H9 (cell line): ENCODE results near the gene SYNPO2L. TPM values are rescaled to one million over a fixed set of nuclear protein-coding genes. Genes with fewer than 3 reads are reported as not detected.

Experiments
- DNase-seq: peaks from one replicate; pipeline ENCODE4 v3.0.0-alpha.2; 2017
- H2AFZ ChIP-seq: one replicate; pipeline ENCODE4 v1.6.1; 2013; ENCODE audit warnings: mild to moderate bottlenecking, low read length, control low read depth, moderate library complexity
- H2AK5ac ChIP-seq: 2 replicates; pipeline ENCODE4 v1.6.1; 2013; ENCODE audit warnings: low read length, control low read depth, mixed read lengths; ENCODE audit not compliant: insufficient read length
- H2BK120ac ChIP-seq: one replicate; pipeline ENCODE4 v1.6.1; 2013; ENCODE audit warnings: low read depth, mild to moderate bottlenecking, low read length, control low read depth, inconsistent platforms; ENCODE audit not compliant: poor library complexity, severe bottlenecking
- H2BK12ac ChIP-seq: 2 replicates; pipeline ENCODE4 v1.6.1; 2013; ENCODE audit warnings: low read length, control low read depth, mixed read lengths, low read depth; ENCODE audit not compliant: insufficient read length
- H2BK15ac ChIP-seq: 2 replicates; pipeline ENCODE4 v1.6.1; 2013; ENCODE audit warnings: low read depth, low read length, control low read depth
- H2BK20ac ChIP-seq: one replicate; pipeline ENCODE4 v1.6.1; 2013; ENCODE audit warnings: low read depth, mild to moderate bottlenecking, low read length, control low read depth, inconsistent platforms; ENCODE audit not compliant: poor library complexity, severe bottlenecking
- H2BK5ac ChIP-seq: 2 replicates; pipeline ENCODE4 v1.6.1; 2013; ENCODE audit warnings: low read length, control low read depth, mixed read lengths; ENCODE audit not compliant: insufficient read length
- H3K14ac ChIP-seq: 2 replicates; pipeline ENCODE4 v1.6.1; 2013; ENCODE audit warnings: low read length, control low read depth; ENCODE audit not compliant: insufficient read depth
- H3K18ac ChIP-seq: 2 replicates; pipeline ENCODE4 v1.6.1; 2013; ENCODE audit warnings: low read depth, mild to moderate bottlenecking, mixed read lengths, low read length, control low read depth; ENCODE audit not compliant: insufficient read length
- H3K23ac ChIP-seq: 2 replicates; pipeline ENCODE4 v1.6.1; 2013; ENCODE audit warnings: low read length, control low read depth, mixed read lengths, low read depth; ENCODE audit not compliant: insufficient read length
- H3K23me2 ChIP-seq: 2 replicates; pipeline ENCODE4 v1.6.1; 2013; ENCODE audit warnings: low read depth, mild to moderate bottlenecking, mixed read lengths, low read length, control low read depth; ENCODE audit not compliant: insufficient read length, poor library complexity, severe bottlenecking
- H3K27ac ChIP-seq: 2 replicates; pipeline ENCODE4 v1.5.1; 2013; ENCODE audit warnings: low read length, control low read depth, mixed read lengths, low read depth; ENCODE audit not compliant: insufficient read length
- H3K27me3 ChIP-seq: 2 replicates; pipeline ENCODE4 v1.6.1; 2013; ENCODE audit warnings: low read length, control low read depth, inconsistent platforms; ENCODE audit not compliant: insufficient read depth
- H3K4ac ChIP-seq: 2 replicates; pipeline ENCODE4 v1.6.1; 2013; ENCODE audit warnings: low read depth, mild to moderate bottlenecking, control low read depth, inconsistent platforms, low read length, moderate library complexity
- H3K4me1 ChIP-seq: 2 replicates; pipeline ENCODE4 v1.6.1; 2013; ENCODE audit warnings: low read length, control low read depth, inconsistent platforms; ENCODE audit not compliant: insufficient read depth
- H3K4me2 ChIP-seq: 2 replicates; pipeline ENCODE4 v1.6.1; 2013; ENCODE audit warnings: low read length, control low read depth, mixed read lengths; ENCODE audit not compliant: insufficient read length, insufficient read depth
- H3K56ac ChIP-seq: 2 replicates; pipeline ENCODE4 v1.6.1; 2013; ENCODE audit warnings: low read depth, mild to moderate bottlenecking, mixed read lengths, low read length, control low read depth; ENCODE audit not compliant: insufficient read length
- H3K79me1 ChIP-seq: 2 replicates; pipeline ENCODE4 v1.6.1; 2013; ENCODE audit warnings: low read depth, mild to moderate bottlenecking, moderate library complexity, low read length, control low read depth, inconsistent platforms; ENCODE audit not compliant: insufficient read depth, poor library complexity, severe bottlenecking
- H3K79me2 ChIP-seq: 2 replicates; pipeline ENCODE4 v1.6.1; 2013; ENCODE audit warnings: low read length, control low read depth, inconsistent platforms; ENCODE audit not compliant: insufficient read depth
- H3K9ac ChIP-seq: 2 replicates; pipeline ENCODE4 v1.6.1; 2013; ENCODE audit warnings: low read length, control low read depth, mixed read lengths; ENCODE audit not compliant: insufficient read length; ENCODE audit errors: extremely low read depth
- H3K9me3 ChIP-seq: one replicate; pipeline ENCODE4 v1.6.1; 2013; ENCODE audit warnings: low read depth, low read length, inconsistent platforms; ENCODE audit not compliant: control insufficient read depth
- H3T11ph ChIP-seq: one replicate; pipeline ENCODE4 v1.6.1; 2013; ENCODE audit warnings: mild to moderate bottlenecking, low read length, control low read depth, inconsistent platforms
- H4K20me1 ChIP-seq: one replicate; pipeline ENCODE4 v1.6.1; 2013; ENCODE audit not compliant: control insufficient read depth, insufficient read length, insufficient read depth
- H4K5ac ChIP-seq: 2 replicates; pipeline ENCODE4 v1.6.1; 2013; ENCODE audit warnings: low read depth, mild to moderate bottlenecking, mixed read lengths, low read length, control low read depth; ENCODE audit not compliant: insufficient read length
- H4K8ac ChIP-seq: replicated peaks from 2 replicates; pipeline ENCODE4 v1.6.1; 2013; ENCODE audit warnings: low read length, control low read depth, mixed read lengths, low read depth; ENCODE audit not compliant: insufficient read length
- H4K91ac ChIP-seq: 2 replicates; pipeline ENCODE4 v1.6.1; 2013; ENCODE audit warnings: low read depth, mild to moderate bottlenecking, moderate library complexity, mixed read lengths, low read length, control low read depth; ENCODE audit not compliant: insufficient read length
- H3K27ac Mint-ChIP-seq, 3 experiments: 2 replicates in 2 of 3; 3 replicates in 1 of 3; pipeline ENCODE4 v1.8.0; 2020 to 2021; ENCODE audit warnings: mixed read lengths in 3 of 3, mild to moderate bottlenecking in 1 of 3, moderate library complexity in 1 of 3
- H3K27me3 Mint-ChIP-seq: 2 replicates; pipeline ENCODE4 v1.8.0; 2021; ENCODE audit warnings: low read depth, mild to moderate bottlenecking, moderate library complexity, mixed read lengths
- H3K36me3 Mint-ChIP-seq, 3 experiments: 2 replicates in 2 of 3; 3 replicates in 1 of 3; pipeline ENCODE4 v1.8.0; 2020 to 2021; ENCODE audit warnings: low read depth in 3 of 3, mixed read lengths in 3 of 3; ENCODE audit not compliant: insufficient read depth in 1 of 3
- H3K4me1 Mint-ChIP-seq, 2 experiments: 2 replicates each; pipeline ENCODE4 v1.8.0; 2020; ENCODE audit warnings: mixed read lengths in 2 of 2
- H3K4me3 Mint-ChIP-seq, 2 experiments: 2 replicates in 1 of 2; 3 replicates in 1 of 2; pipeline ENCODE4 v1.8.0; 2020 to 2021; ENCODE audit warnings: mild to moderate bottlenecking in 2 of 2, mixed read lengths in 2 of 2, moderate library complexity in 1 of 2
- H3K9me3 Mint-ChIP-seq, 2 experiments: 2 replicates in 1 of 2; 3 replicates in 1 of 2; pipeline ENCODE4 v1.8.0; 2020; ENCODE audit warnings: mild to moderate bottlenecking in 2 of 2, mixed read lengths in 2 of 2, moderate library complexity in 1 of 2
- CTCF ChIP-seq: fragments of 200-600 bp; sonication (generic); conservative IDR thresholded peaks from 3 replicates; pipeline ENCODE4 v1.8.0; 2021; ENCODE audit warnings: antibody characterized with exemption, mild to moderate bottlenecking
- WGBS: extraction: QIAGEN DNeasy Blood & Tissue Kit; methylation state at CpG from one replicate; pipeline ENCODE4 v1.1.7; 2013; ENCODE audit warnings: missing lambda C conversion rate, low lambda C conversion rate, mixed read lengths; ENCODE audit not compliant: insufficient read length; ENCODE audit errors: extremely low coverage; 5-methylcytosine and 5-hydroxymethylcytosine counted together
- total RNA-seq: library from RNA; stranded (reverse); gene quantifications from 2 replicates; pipeline ENCODE4 v1.2.1, GENCODE V29; 2021

SYNPO2L gene
- total RNA-seq, 1 experiment from 2014 or later = 0.11 TPM

- Histone ChIP-seq H2BK12ac (no peak overlapping the region), H4K8ac (no peak overlapping the region), H3K56ac (no peak overlapping the region), H3K27ac (no peak overlapping the region), H4K5ac (no peak overlapping the region), H3K23me2 (no peaks in the 10 kb centered on the region), H4K91ac (no peak overlapping the region), H3K4ac (no peak overlapping the region), H3K9ac (no peak overlapping the region), H3K79me2 (no peaks in the 10 kb centered on the region; the same call in 1 of the 2 replicates), H3K4me1 (no peaks in the 10 kb centered on the region), H4K20me1 (no peaks in the 10 kb centered on the region), H2AFZ (no peak overlapping the region), H2BK5ac (no peak overlapping the region), H3K79me1 (peaks cover 3% of the 10 kb centered on the region), H3K14ac (no peak overlapping the region), H3K9me3 (no peaks in the 10 kb centered on the region), H3K27me3 (no peaks in the 10 kb centered on the region), H3K23ac (no peak overlapping the region), H2BK120ac (no peak overlapping the region), H3K18ac (no peak overlapping the region), H2BK15ac (no peak overlapping the region), H3K4me2 (no peak overlapping the region), H3T11ph (no peak overlapping the region), H2AK5ac (no peak overlapping the region), H2BK20ac (no peak overlapping the region)
- 0 out of 7 replicates have a peak, but pooled peaks cover 0 to 3% (median 0%) of the 10 kb centered on the region in 3 experiments for H3K36me3 Mint-ChIP-seq
- H3K9me3 Mint-ChIP-seq = no peaks in the 10 kb centered on the region
- no peaks in the 10 kb centered on the region for H3K27me3 Mint-ChIP-seq
- H3K27ac Mint-ChIP-seq = peak overlapping the region; percentile 39 to 80 (median 73); a peak in 3 of 7 replicates
- no peaks in the 10 kb centered on the region for H3K4me1 Mint-ChIP-seq
- no peak overlapping the region for H3K4me3 Mint-ChIP-seq
- no peak for DNase-seq
- no peak for TF ChIP-seq CTCF
- WGBS = no CpG with 5 or more reads among the region's 3 CpGs
Observed at GRCh38 chr10:73614720-73615119, 41.1 kb downstream of the SYNPO2L start.
